Iris pigment epithelial cell (primary cell): Measurements from ENCODE around the gene HIP1.
"Not testable (repeated sequence)": the region's sequence is repeated elsewhere in the genome, so short reads cannot be mapped to it uniquely, and the experiment has no call there.

Experiments used
- DNase-seq: peaks from one replicate; pipeline ENCODE4 v3.0.0-alpha.2; 2011; ENCODE audit warnings: low read depth

HIP1 gene

DNA sequence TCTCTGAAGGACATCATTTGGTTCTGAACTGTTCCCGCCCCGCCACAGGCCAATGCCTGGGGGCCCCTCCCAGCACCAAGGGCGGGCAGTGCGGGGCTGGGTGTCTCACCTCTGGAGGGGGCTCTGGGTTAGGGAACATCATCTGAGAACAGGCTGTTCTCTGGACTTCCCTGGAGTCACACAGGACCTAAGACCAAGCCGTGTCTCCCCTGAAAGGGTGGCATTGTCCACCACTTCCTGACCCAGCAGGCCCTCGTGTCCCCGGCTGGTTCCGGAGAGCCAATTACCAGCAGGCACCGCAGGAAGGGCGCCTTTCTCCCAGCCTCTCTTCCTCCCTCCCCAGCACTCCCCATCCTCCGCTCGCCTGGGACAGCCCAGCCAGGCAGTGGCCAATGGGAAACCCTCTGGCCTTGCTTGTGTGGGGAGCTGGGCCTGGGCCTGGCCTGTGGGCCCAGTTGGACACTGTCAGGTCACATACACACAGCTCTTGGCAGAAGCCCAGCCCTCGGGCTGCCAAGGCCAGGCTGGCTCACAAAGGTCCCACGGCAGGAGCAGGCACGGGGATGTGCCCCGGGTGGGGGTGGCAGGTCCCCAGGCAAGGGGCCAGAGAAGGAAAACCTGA is 127.1 kb downstream of the HIP1 start:
- no peak for DNase-seq

DNA sequence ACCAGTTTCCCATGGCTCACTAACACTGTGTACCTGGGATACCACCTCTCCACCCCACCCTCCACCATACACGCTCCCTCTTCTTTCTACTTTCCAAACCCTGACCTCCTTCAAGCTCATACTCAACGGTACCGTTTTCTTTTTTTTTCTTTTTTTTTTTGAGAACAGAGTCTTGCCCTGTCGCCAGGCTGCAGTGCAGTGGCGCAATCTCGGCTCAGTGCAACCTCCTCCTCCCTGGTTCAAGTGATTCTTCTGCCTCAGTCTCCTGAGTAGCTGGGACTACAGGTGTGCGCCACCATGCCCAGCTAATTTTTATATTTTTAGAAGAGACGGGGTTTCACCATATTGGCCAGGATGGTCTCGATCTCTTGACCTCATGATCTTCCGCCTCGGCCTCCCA is 129.3 kb downstream of the HIP1 start:
- not testable (repeated sequence) for DNase-seq

DNA sequence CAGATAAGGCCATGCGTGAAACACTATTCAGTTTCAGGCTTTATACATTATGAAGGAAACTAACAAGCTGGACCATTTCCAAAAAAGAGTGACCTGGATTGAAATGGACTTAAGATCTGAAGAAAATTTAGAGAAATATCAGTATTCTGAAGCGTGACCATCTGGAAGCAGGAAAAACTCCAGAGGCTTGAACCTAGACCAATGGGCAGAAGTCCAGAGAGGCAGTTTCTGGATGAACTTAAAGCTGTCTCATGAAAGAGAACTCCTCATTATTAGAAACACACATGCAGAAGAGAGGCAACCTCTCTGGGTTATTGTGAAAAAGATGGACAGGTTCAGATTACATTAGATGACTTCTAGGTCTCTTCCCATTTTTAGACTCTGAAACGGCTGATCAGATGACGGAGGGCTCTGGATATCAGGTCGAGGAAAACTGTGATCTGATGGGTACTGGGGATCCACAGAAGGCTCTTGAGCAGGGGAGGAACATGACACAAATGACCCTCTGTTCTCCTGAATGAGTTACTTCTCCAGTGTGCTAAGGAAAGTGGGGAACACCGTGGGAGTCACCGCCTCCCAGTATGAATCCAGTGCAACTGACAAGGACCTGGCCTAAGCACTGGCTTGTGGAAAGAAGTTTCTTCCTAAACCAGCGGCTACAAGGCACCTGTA is 130.2 kb downstream of the HIP1 start:
- DNase-seq = no peak

DNA sequence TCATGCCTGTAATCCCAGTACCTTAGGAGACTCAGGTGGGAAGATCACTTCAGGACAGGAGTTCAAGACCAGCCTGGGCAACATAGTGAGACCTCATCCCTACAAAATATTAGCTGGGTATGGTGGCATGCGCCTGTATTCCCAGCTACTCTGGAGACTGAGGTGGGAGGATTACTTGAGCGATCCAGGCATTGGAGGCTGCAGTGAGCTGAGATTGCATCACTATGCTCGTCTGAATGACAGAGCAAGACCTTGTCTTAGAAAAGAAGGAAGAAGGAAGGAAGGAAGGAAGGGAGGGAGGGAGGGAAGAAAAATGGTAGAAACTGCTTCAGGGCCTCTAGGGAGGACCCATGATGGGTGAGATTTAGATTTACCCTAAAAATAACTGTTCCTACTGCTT is 134.3 kb downstream of the HIP1 start:
- DNase-seq = no peak

DNA sequence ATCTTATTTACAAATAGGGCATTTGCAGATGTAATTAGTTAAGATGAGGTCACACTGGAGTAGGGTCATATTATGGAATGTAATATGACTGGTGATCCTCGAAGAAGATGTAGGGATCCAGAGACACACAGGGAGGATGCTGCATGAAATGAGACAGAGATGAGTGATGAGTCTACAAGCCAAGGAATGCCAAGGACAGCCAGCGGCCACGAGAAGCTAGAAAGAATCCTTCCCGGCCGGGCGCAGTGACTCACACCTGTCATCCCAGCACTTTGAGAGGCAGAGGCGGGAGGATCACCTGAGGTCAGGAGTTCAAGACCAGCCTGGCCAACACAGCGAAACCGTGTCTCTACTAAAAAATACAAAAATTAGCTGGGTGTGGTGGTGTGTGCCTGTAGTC is 135.9 kb downstream of the HIP1 start:
- peak; percentile 69 for DNase-seq

DNA sequence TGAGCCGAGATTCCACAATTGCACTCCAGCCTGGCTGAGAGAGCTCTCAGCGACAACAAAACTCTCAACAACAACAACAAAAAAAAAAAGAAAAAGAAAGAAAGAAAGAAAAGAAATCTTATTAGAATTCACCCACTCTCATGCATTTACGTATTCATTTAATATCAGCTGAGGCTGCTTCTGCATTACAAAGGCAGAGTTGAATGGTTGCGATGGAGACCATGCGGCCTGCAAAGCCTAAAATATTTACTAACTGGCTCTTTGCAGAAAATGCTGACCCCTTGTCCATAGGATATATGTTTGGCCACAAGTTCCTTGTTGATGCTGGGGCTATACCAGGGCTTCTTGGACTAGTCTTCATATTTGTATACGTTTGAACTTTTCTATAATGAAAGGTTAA is 137.2 kb downstream of the HIP1 start:
- no peak for DNase-seq

DNA sequence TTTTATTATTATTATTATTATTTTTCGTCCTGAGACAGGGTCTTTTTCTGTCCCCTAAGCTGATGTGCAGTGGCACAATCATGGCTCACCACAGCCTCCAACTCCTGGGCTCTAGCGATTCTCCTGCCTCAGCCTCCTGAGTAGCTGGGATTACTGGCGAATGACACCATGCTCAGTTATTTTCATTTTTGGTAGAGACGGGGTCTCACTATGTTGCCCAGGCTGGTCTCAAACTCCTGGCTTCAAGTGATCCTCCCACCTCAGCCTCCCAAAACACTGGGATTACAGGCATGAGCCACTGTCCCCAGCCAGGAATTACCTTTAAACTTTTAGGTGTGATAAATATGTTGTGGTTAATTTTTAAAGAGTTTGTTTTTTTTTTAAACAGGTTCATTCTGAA is 138.0 kb downstream of the HIP1 start:
- not testable (repeated sequence) for DNase-seq

DNA sequence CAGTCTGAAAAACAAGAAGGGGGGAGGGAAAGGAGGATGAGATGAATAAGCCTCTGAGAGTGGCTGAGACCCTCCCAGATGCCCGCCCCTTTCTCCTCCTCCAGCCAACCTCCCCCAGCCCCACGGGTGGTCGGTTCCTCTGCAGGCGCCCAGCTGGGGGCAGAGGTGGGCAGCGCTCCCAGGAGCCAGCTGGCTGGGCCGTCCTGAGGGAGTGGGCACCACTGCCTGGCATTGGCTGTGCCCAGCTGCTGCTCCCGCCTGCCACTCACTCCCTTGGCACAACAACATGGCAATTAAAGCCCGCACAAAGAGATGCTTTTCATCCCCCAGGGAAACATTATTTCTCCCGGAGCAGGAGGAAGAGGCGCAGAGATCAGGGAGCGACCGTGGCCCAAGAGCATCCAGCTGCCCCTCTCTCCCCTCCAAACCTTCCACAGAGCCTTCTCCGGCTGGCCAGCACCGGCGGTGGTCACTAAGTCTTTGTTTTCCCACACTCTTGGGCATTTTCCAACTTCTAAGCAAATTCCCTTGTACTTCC is 139.4 kb downstream of the HIP1 start:
- no peak for DNase-seq

DNA sequence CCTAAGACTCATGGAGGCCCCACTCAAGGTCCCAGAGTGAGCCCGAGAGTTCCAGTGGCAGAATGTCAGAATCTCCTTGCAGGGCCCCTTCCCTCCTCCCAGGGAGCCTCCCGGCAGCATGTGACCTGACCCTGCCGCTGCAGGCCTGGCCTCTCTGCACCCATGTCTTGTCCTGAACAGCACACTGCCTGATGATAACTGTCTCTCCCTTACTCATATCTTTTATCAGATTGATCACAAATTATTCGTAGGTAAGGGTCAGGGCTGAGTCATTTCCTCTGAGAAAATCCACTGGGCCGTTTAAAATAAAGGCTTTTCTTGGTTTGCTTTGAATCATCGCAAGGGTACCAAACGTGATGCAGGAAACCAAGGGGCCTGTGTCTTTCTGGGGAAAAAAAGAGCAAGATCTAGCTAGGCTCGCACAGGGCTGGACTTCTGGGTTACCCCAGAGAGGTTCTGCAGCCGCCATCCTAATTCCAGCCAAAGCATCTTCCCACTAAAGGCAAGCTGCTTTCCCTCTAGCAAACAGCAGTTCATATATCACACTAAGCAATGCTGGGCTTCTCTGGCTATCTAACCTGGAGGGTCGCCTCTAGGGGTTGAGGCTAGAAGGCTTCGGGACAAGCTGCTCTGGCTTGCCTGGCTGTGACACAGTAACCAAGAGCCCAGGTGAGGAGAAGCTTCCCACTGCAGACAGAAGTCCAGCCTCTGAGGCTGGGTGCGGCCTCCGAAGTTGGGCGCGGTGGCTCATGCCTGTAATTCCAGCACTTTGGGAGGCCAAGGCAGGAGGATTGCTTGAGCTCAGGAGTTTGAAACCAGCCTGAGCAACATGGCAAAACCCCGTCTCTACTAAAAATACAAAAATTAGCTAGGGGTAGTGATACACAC is 141.8 kb downstream of the HIP1 start:
- peak; percentile 33 for DNase-seq

DNA sequence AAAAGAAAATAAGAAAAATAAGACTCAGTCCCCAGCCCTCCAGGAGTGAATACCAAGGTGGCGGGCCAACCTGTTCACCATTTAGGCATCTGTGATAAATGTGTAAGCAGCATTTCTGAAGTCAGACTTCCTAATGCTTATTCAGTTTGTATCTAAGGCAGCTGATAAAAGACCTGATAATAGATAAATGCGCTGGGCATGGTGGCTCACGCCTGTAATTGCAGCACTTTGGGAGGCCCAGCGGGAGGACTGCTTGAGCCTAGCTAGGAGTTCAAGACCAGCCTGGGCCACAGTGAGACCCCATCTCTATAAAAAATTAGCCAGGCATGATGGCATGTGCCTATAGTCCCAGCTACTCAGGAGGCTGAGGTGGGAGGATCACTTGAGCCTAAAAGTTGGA is 143.0 kb downstream of the HIP1 start:
- DNase-seq = no peak

DNA sequence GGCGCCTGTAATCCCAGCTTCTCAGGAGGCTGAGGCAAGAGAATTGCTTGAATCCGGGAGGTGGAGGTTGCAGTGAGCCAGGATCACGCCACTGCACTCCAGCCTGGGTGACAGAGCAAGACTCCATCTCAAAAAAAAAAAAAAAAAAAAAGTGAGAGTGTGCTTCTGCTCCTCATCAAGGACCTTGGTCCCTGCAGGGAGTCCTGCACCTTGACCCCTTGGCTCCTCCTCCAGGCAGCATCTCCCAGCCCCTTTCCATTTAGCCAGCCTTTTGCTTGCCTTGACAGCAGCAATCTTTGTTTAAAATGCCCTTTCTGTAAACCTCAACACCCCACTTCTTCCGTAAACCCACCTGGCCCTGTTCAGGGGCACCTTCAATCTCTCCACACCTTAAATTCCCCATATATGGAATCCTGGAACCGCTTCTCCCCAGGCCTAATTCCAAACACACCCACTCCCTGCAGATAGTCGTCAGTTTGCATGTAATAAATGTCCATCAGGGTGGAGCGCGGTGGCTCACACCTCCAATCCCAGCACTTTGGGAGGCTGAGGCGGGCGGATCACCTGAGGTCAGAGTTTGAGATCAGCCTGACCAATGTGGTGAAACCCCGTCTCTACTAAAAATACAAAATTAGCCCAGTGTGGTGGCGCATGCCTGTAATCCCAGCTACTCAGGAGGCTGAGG is 145.1 kb downstream of the HIP1 start:
- DNase-seq = not testable (repeated sequence)

DNA sequence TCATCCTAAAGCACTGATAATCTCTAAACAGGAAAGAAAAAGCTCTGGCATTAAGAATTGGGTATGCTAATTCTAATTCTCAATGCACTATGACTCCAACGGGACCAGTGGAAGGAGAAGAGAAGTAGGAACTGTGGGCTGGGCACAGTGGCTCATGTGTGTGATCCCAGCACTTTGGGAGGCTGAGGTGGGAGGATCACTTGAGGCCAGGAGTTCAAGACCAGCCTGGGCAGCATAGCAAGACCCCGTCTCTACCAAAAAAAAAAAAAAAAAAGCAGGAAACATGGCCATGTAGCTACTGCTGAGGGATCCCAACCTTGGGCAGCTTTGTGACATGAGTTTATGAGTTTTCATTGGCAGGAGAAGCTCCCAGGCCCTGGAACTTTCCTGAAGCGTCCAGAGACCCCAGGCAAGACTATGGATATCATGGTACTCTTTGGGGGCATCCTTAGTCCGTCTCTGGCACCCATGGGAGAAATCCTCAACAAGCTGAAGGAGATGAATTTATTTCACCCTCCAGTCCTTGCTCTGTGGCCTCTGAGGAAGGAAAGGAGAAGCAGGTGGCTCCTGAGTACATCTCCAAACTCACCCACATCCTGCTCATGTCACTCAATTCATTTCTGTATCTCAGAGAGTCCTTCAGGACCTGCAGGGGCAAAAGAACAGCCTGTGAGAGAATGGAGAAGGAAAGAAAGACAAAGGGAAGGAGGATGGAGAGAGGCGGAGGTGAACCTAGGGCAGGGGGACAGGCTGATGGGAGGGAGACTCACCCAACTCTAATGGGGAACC is 147.1 kb downstream of the HIP1 start:
- no peak for DNase-seq

DNA sequence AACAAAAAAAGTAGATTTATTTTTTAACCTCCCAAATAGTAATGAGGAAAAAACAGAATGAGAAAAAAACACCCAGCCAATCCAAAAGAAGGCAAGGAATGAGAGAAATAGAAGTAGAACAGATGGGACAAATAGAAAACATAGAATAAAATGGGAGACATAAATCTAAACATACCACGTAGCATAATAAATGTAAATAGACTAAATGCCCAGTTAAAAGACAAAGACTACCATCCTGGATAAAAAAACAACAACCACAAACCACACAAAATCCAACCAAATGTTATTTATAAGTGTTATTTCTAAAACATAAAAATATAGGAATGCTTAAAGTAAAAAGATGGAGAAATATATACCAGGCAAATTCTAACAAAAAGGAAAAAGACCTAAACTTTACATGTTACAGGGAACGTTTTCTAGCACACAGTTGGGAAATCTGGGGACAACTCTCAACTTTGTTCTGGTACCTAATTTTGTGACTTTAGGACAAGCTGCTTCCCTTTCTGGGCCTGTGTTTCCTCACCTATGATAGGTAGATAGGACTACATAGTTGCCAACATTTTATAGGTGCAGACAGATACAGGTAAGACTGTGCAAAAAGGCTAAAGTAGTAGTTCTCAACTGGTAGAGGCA is 148.3 kb downstream of the HIP1 start:
- no peak for DNase-seq

DNA sequence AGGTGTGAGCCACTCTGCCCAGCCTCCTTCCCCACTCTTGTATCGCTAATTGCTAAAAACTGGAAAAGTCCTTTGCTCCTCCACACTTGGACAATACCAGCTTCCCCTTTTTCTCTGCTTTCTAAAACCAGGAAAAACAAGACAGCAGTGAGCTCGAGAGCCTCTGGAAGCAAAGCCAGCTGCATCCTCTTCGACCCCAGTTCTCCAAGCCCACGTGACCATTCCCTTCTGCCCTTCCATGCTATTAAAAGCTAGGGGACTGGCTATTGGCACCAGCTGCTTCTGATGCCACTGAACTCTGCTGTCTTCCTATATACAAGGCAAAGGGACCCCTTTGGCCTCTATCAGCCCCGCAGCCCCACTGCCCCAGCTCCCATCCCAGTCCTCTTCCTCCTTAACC is 154.4 kb downstream of the HIP1 start:
- no peak for DNase-seq

DNA sequence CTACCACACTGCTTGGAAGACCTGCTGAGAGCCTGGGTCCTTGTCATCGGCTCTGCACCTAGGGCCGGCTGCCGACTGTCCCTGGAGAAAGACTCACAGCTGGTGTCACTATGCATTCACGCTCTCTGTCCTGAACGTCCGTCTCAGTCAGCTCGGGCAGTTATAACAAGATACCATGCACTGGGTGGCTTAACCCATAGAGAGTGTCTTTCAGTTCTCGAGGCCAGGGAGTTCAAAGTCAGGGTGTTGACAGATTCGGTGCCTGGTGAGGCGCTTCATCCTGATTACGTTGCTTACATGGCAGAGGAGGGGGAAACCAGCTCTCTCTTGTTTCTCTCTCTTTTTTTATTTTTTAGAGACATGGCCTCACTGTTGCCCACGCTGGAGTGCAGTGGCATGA is 155.5 kb downstream of the HIP1 start:
- no peak for DNase-seq

DNA sequence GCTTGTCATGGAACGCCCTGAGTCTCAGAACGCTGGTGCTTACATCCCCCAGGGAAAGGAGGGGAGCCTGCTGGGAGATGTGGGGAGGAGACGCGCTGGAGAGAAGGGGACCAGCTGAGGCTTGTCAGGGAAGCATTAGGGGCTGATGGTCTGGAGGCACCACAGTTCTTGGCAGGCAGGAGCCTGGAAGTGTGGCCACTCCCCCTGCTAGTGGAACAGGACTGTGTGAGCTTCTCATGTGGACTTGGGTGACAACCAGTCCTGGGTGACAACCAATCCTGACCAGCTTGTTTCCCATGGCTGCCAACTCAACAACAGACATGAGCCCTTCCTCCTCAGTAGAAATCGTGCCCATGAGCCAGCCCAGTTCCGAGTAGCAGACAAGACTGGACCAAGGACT is 158.8 kb downstream of the HIP1 start:
- DNase-seq = no peak

DNA sequence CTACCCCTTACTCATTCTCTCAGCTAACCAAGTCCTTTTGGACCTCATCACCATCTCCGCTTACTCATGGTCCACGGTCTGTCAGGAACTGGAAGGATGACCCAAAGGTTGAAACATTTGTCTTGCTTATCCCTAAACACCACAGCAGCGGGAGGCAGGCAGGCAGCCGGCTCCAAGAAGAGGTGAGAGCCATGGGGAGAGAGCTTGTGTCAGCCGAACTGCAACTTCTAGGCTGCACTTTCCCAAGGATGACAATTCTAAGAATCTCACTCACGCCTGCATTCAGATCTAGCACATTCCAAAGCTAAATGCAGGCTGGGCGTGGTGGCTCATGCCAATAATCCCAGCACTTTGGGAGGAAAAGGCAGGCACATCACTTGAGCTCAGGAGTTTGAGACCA is 160.7 kb downstream of the HIP1 start:
- no peak for DNase-seq

DNA sequence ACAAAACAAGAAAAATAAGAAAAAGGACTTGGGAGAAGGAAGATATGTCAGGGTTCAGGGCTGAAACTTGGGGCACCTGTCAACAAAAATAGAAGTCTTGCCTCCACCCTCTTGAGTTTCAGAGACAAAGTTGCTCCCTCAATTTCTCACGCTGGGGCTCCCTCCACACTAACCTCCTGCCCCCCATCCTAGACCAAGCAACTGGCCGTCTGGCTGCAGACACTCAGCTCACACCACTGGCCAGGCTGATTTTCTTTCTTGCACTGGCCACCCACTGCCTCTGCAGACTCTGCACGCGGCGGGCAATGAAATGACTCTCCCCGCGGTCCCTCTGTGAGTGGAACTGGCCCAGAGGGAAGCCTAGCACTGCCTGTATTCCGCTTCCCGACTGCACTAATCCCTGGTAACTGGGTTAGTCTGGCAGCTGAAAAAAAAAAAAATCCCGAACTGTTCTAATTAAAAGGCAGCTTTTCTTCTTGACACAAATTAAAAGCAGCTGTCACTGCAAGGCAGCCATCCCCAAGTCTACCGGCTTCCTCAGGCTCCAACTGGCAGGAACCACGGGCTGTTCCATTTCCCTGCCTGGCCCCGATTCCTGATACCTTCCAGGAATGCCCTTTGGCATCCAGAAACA is 163.1 kb downstream of the HIP1 start:
- DNase-seq = no peak

DNA sequence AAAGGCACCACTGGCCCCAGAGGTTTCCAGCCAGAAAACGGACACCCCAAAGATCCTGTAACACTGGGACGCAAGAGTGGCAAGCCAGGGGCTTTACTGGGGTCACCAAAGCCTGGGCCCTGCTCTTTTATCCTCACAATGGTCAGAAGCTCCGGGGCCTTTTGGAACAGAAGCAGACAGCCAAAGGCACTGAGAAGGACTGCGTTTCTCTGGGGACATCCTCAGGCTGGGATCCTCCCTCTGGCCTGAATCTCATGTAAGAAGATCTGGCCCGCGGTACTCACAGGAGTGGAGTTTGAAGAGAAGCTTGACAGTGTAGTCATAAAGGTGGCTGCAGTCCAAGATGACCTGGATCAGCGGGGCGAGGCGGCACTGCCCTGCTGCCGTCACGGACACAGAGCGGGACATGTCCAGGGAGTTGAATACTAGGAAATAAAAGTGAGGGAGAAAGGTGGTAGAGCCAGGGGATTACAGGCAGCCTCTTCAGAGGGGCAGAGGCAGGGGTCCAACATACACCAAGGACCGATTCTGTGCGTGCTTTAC is 165.2 kb downstream of the HIP1 start:
- no peak for DNase-seq

DNA sequence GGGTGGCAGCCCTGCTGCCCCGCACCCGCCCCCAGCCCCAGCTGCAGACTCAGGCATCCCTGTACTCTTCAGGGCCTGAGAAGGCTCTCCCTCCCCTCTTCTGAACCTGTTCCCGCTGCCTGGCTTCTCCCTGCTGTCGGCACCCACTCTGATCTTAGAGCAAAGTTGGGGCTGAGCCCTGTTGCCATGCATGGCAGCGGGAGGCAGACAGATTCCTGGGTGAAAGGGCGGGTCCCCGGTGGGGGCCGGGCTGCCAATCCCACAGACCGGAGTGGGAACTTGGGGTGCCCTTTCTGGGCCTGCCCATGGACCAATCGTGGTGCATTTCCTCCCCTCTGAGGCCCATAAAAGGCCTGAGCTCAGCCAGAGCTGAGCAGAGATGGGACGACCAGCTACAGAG is 165.9 kb downstream of the HIP1 start:
- DNase-seq = no peak
